ENCODE data around the gene TRIM46. TPM values are rescaled to one million over a fixed set of nuclear protein-coding genes. Genes with fewer than 3 reads are reported as not detected.
A peak's percentile ranks its signal among the peaks of the same experiment; 100 is the strongest.

The TRIM46 gene
- total and polyA plus RNA-seq, 2 of the 13 experiments (the other 11 are each of a cell fraction or from before 2014, with no cell fraction given) = 0.04 to 0.09 TPM

- peak; percentile 53 for TF ChIP-seq ELF1 (CRISPR knock-in tag; IDR thresholded peaks at IDR 0.05)
Measured at GRCh38 chr1:155135415-155136028, 38.1 kb upstream of the TRIM46 start, which contains the start of gene SLC50A1 (continued).

DNA sequence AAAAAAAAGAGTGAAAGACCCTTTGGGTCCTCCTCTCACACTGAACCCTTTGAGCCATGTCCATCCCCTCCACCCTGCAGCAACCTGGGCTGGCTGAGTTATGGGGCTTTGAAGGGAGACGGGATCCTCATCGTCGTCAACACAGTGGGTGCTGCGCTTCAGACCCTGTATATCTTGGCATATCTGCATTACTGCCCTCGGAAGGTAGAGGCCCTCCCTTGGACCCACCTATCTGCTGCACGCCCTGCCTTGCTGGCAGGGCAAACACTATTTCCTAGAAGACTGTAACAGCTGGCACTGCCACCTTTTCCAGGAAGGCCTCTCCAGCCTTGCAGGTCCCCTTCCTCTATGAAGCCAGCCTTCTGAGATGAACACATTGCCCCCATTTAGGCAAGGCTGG lies 36.9 kb upstream of the TRIM46 start:
- CTCF ChIA-PET (ENCODE audit: low intra/inter-chr PET ratio, low total read pairs) = interaction anchor here (3.2 kb wide), 1 partner anchor 44 kb away, joined by 18 read pairs; no protein-coding TSS in a partner anchor
- TF ChIP-seq NFIB (CRISPR knock-in tag; IDR thresholded peaks at IDR 0.05; ENCODE audit: borderline replicate concordance) (no peak), TMF1 (CRISPR knock-in tag; IDR thresholded peaks at IDR 0.05; ENCODE audit: low read depth) (no peak), PHF5A (CRISPR knock-in tag; IDR thresholded peaks at IDR 0.05; ENCODE audit: low read depth, unreplicated experiment) (no peak), DDIT3 (CRISPR knock-in tag; IDR thresholded peaks at IDR 0.05) (no peak), GZF1 (CRISPR knock-in tag; IDR thresholded peaks at IDR 0.05) (no peak), ZNF496 (CRISPR knock-in tag; IDR thresholded peaks at IDR 0.05; ENCODE audit: insufficient replicate concordance) (no peak), AHR (CRISPR knock-in tag; IDR thresholded peaks at IDR 0.05) (no peak), AGO2 (optimal IDR thresholded peaks at IDR 0.05; ENCODE audit: low read depth, low read length) (peak; percentile 13), ELF3 (CRISPR knock-in tag; IDR thresholded peaks at IDR 0.05) (no peak), HHEX (CRISPR knock-in tag; IDR thresholded peaks at IDR 0.05) (no peak), MAFK (conservative IDR thresholded peaks at IDR 0.05 in 1 of 2, IDR thresholded peaks at IDR 0.05 in 1 of 2; ENCODE audit: low read length in 2 of 2) (no peak), ZBTB4 (CRISPR knock-in tag; IDR thresholded peaks at IDR 0.05; ENCODE audit: borderline replicate concordance) (no peak), TOE1 (CRISPR knock-in tag; IDR thresholded peaks at IDR 0.05) (no peak), KDM2A (CRISPR knock-in tag; IDR thresholded peaks at IDR 0.05; ENCODE audit: borderline replicate concordance, low read depth) (peak; percentile 4; the same call in 1 of the 2 replicates)
- TF ChIP-seq, protein P1, sequence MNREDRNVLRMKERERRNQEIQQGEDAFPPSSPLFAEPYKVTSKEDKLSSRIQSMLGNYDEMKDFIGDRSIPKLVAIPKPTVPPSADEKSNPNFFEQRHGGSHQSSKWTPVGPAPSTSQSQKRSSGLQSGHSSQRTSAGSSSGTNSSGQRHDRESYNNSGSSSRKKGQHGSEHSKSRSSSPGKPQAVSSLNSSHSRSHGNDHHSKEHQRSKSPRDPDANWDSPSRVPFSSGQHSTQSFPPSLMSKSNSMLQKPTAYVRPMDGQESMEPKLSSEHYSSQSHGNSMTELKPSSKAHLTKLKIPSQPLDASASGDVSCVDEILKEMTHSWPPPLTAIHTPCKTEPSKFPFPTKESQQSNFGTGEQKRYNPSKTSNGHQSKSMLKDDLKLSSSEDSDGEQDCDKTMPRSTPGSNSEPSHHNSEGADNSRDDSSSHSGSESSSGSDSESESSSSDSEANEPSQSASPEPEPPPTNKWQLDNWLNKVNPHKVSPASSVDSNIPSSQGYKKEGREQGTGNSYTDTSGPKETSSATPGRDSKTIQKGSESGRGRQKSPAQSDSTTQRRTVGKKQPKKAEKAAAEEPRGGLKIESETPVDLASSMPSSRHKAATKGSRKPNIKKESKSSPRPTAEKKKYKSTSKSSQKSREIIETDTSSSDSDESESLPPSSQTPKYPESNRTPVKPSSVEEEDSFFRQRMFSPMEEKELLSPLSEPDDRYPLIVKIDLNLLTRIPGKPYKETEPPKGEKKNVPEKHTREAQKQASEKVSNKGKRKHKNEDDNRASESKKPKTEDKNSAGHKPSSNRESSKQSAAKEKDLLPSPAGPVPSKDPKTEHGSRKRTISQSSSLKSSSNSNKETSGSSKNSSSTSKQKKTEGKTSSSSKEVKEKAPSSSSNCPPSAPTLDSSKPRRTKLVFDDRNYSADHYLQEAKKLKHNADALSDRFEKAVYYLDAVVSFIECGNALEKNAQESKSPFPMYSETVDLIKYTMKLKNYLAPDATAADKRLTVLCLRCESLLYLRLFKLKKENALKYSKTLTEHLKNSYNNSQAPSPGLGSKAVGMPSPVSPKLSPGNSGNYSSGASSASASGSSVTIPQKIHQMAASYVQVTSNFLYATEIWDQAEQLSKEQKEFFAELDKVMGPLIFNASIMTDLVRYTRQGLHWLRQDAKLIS (CRISPR knock-in tag; IDR thresholded peaks at IDR 0.05) = no peak

More for the DNA sequence above, 36.9 kb upstream of the TRIM46 start:
- H2AFZ ChIP-seq (ENCODE audit: low read length) = no peak overlapping the region
- BruUV-seq (replicated peaks) = no TSS peak
- peak overlapping the region; percentile 51 for H3K27ac ChIP-seq (ENCODE audit: extremely low read length, insufficient read depth, low read length)
- H3K9ac ChIP-seq (ENCODE audit: insufficient read depth, low read depth, low read length) = peak overlapping the region; percentile 53; the same call in 1 of the 2 replicates
- FAIRE-seq (no peak), ATAC-seq (no peak), DNase-seq (ENCODE audit: low spot score) (no peak)
- H3K79me2 ChIP-seq (ENCODE audit: insufficient read depth, low read length) = peaks cover 42% of the 10 kb centered on the region
- peaks cover 77% of the 10 kb centered on the region for H3K4me1 ChIP-seq (ENCODE audit: insufficient read depth, low read length)
- H3K27me3 ChIP-seq (ENCODE audit: control insufficient read depth in 1 of 2, insufficient read depth in 2 of 2, low read length in 2 of 2) = no peaks in the 10 kb centered on the region; a peak in 1 of 5 replicates
- in situ Hi-C loops (cut with HindIII; ENCODE audit: extremely low pct_ligation_motif_present, low pct_unique_long_range_greater_than_20kb) (no loop called here), intact Hi-C loops (cut with micrococcal nuclease; ENCODE audit: unreplicated experiment) (no loop called here)
- H3K4me2 ChIP-seq (ENCODE audit: low read depth, low read length) = peak overlapping the region; percentile 89
- POLR2A ChIA-PET = interaction anchor here (1.2 to 7.4 kb wide), 6 partner anchors 8 to 114 kb away, joined by 3 to 144 read pairs (median 14); partner anchors contain the start of genes EFNA1 and KRTCAP2
- 72% methylated on average over 6 of the region's 6 CpGs for WGBS (ENCODE audit: low lambda C conversion rate)
- H3K4me3 ChIP-seq (replicated peaks in 1 of 3; ENCODE audit: insufficient read depth in 1 of 3, low read depth in 2 of 3, low read length in 3 of 3) = peak overlapping the region; percentile 21 to 66 (median 38); a peak in 5 of 6 replicates
- H3K9me3 ChIP-seq (ENCODE audit: low read length) = no peaks in the 10 kb centered on the region
- H4K20me1 ChIP-seq (ENCODE audit: insufficient read depth, low read length) = peaks cover 34% of the 10 kb centered on the region
- H3K36me3 ChIP-seq (replicated peaks in 1 of 2; ENCODE audit: control insufficient read depth in 1 of 2, insufficient read depth in 2 of 2, low read length in 2 of 2) = peaks cover 13 to 33% of the 10 kb centered on the region in 2 experiments
